AG04449 (cell line): Measurements from ENCODE around the gene SYCP2L.
"Not testable (repeated sequence)": the region's sequence is repeated elsewhere in the genome, so short reads cannot be mapped to it uniquely, and the experiment has no call there.

Source experiments
- CTCF ChIA-PET: fragments of 350-600 bp; formaldehyde crosslinking; extraction: SDS; loops from one replicate; lab custom pipeline; 2021; ENCODE audit warnings: antibody characterized with exemption; lab: Yijun Ruan, JAX
- POLR2A ChIA-PET: fragments of 400-600, 350-600 bp; formaldehyde crosslinking; extraction: SDS; loops from one replicate; lab custom pipeline; 2020; ENCODE audit warnings: antibody characterized with exemption, inconsistent platforms; lab: Yijun Ruan, JAX
- DNase-seq: peaks from one replicate; pipeline ENCODE4 v3.0.0-alpha.2; 2010; ENCODE audit warnings: low read depth, low spot score
- H3K4me3 ChIP-seq: 2 replicates; pipeline ENCODE4 v1.5.1; 2011; ENCODE audit warnings: low read depth, mild to moderate bottlenecking, control low read depth, low read length
- TF ChIP-seq, protein P1 (sequence below): IDR thresholded peaks from one replicate; pipeline ENCODE4 v1.5.1; 2011; ENCODE audit warnings: mild to moderate bottlenecking, moderate library complexity, low read length, control low read depth, inconsistent platforms; ENCODE audit not compliant: insufficient read depth; ENCODE audit errors: missing control alignments

SYCP2L gene

DNA sequence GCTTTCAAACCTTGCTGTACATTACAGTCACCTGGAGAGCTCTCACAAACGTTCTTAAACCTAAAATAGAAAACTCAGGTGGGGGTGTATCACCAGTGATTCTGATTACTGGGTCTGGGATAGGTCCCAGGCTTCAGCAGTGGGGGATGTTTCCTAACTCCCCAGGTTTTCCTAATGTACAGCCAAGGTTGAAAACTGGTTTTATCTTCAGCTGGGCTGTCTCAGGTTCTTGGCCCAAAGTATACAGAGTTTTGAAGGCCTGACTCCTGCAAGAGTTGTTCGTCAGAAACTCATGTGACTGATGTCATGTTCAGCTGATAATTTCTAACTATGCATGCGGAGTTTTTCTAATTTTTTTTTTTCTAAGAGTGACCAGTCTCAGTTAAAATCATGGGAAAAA, 9.8 kb downstream of the SYCP2L start:
- TF ChIP-seq, protein P1, sequence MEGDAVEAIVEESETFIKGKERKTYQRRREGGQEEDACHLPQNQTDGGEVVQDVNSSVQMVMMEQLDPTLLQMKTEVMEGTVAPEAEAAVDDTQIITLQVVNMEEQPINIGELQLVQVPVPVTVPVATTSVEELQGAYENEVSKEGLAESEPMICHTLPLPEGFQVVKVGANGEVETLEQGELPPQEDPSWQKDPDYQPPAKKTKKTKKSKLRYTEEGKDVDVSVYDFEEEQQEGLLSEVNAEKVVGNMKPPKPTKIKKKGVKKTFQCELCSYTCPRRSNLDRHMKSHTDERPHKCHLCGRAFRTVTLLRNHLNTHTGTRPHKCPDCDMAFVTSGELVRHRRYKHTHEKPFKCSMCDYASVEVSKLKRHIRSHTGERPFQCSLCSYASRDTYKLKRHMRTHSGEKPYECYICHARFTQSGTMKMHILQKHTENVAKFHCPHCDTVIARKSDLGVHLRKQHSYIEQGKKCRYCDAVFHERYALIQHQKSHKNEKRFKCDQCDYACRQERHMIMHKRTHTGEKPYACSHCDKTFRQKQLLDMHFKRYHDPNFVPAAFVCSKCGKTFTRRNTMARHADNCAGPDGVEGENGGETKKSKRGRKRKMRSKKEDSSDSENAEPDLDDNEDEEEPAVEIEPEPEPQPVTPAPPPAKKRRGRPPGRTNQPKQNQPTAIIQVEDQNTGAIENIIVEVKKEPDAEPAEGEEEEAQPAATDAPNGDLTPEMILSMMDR, result no peak
- ChIA-PET CTCF (no interaction called here), POLR2A (no interaction called here)
- no peak for DNase-seq
- H3K4me3 ChIP-seq, result no peak overlapping the region

DNA sequence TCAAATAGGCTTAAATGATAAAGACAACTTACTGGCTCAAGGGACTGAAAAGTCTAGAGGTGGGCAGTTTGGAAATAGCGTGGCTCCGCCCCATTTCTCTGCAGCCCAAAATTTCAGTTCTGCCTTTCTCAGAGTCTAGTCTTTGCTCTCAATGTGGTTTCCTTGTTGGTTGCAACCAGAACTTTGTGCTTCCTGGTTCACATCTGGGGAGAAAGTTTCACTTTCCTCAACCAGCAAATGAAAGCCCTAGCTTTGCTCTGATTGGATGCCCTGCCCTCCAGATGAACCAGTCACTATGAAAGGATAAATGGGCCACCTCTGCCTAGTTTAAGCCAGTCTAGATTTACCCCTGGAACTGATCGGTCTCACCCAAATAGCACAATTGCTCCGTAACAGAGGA, 14.9 kb downstream of the SYCP2L start:
- TF ChIP-seq, protein P1, result no peak
- CTCF ChIA-PET, result no interaction called here
- DNase-seq, result no peak
- H3K4me3 ChIP-seq, result no peak overlapping the region
- POLR2A ChIA-PET, result no interaction called here

DNA sequence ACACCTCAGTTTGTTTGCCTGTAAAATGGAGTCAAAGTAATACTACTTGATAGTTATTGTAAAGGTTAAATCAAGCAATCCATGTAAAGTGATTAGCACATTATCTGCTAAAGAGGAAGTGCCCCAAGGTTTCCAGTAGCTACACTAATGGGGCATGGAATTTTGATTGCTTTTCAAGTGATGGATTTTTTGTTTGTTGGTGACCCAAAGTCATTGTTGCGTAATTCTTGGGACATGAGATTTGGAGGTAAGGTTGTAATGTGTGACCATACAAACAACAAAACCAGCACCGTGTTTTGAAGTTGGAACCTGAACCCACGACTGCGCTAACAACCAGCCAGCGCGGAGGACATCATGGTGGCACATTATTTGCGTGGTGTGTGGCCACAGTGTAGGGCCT, 17.2 kb downstream of the SYCP2L start:
- POLR2A ChIA-PET, result no interaction called here
- no peak for DNase-seq
- CTCF ChIA-PET, result no interaction called here
- no peak overlapping the region for H3K4me3 ChIP-seq
- TF ChIP-seq, protein P1, result no peak

- TF ChIP-seq, protein P1, result no peak
- H3K4me3 ChIP-seq, result no peak overlapping the region
- no peak for DNase-seq
- ChIA-PET CTCF (interaction anchor here (1.5 kb wide), 1 partner anchor 161 kb away, joined by 3 read pairs; no protein-coding TSS in a partner anchor), POLR2A (no interaction called here)
Observed at GRCh38 chr6:10908228-10908627, 21.4 kb downstream of the SYCP2L start.

GRCh38 chr6:10919520-10919919, 32.7 kb downstream of the SYCP2L start:
- POLR2A ChIA-PET, CTCF ChIA-PET, H3K4me3 ChIP-seq, DNase-seq: not testable (repeated sequence)

GRCh38 chr6:10933126-10933525, 46.3 kb downstream of the SYCP2L start:
- H3K4me3 ChIP-seq, result no peak overlapping the region
- TF ChIP-seq, protein P1, result no peak
- no peak for DNase-seq
- CTCF ChIA-PET, result interaction anchor here (1.2 kb wide), 1 partner anchor 22 kb away, joined by 4 read pairs; no protein-coding TSS in a partner anchor
- POLR2A ChIA-PET, result no interaction called here

- POLR2A ChIA-PET, result no interaction called here
- CTCF ChIA-PET, result interaction anchor here (0.7 to 2.0 kb wide), 3 partner anchors 12 to 556 kb away, joined by 4 to 6 read pairs (median 4); no protein-coding TSS in a partner anchor
- no peak for DNase-seq
- H3K4me3 ChIP-seq, result no peak overlapping the region
- TF ChIP-seq, protein P1, result no peak
Observed at GRCh38 chr6:10939840-10940239, 53.0 kb downstream of the SYCP2L start.
